Measurements from ENCODE around the gene GRID2.

DNA sequence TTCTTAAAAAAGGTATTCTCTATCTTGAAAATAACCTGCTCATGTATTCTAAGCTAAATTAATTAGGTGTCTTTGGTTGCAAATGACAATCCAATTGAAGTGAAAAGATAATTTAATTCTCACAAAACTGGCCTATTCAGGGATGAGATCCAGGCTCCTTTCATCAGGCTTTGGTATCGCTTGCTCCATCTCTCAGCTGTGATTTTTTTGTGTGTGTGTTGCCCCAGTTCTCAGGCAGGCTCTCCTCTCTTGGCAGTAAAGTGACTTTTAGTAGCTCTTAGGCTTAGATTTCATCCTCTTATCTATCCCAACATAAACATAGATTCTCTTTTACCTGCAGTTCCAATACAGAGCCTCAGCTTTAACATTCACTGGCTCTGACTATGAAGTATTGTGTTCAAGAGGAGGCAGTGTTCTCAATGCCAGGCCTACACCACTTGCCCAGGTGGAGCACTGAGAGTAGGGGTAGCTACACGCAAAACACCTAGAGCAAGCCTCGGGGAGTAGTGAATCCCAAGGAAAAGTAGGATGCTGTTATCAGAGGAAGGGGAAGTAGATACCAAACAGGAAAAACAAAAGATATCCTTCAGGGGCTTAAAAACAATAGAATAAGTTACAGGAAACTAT, 1132.3 kb downstream of the GRID2 start:
- TF ChIP-seq, protein P1, sequence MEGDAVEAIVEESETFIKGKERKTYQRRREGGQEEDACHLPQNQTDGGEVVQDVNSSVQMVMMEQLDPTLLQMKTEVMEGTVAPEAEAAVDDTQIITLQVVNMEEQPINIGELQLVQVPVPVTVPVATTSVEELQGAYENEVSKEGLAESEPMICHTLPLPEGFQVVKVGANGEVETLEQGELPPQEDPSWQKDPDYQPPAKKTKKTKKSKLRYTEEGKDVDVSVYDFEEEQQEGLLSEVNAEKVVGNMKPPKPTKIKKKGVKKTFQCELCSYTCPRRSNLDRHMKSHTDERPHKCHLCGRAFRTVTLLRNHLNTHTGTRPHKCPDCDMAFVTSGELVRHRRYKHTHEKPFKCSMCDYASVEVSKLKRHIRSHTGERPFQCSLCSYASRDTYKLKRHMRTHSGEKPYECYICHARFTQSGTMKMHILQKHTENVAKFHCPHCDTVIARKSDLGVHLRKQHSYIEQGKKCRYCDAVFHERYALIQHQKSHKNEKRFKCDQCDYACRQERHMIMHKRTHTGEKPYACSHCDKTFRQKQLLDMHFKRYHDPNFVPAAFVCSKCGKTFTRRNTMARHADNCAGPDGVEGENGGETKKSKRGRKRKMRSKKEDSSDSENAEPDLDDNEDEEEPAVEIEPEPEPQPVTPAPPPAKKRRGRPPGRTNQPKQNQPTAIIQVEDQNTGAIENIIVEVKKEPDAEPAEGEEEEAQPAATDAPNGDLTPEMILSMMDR (IDR thresholded peaks at IDR 0.05): no peak
- TF ChIP-seq ZFX (IDR thresholded peaks at IDR 0.05; ENCODE audit: borderline replicate concordance): no peak
